ENCODE results near the gene FUT4. TPM values are rescaled to one million over a fixed set of nuclear protein-coding genes. Genes with fewer than 3 reads are reported as not detected.

Gene FUT4
- total RNA-seq, 4 donors from 2014 or later = 0.92 to 1.9 (median 1.5) TPM

- H3K27ac ChIP-seq = no peak overlapping the region
- no peak for DNase-seq
- no peaks in the 10 kb centered on the region for H3K9me3 ChIP-seq
- in situ Hi-C loops (cut with MboI; ENCODE audit: low sequenced_read_pairs in 4 of 4) = loop anchor here in 2 of 4 donors (5.0 to 25.0 kb wide), 2 partner anchors 78 to 632 kb away; no protein-coding TSS in a partner anchor
- intact Hi-C loops (cut with DNase I; ENCODE audit: low total_unique reads) = loop anchor here (1.0 to 2.0 kb wide), 2 partner anchors 43 to 84 kb away; no protein-coding TSS in a partner anchor
- ATAC-seq = no peak
- no peaks in the 10 kb centered on the region for H3K27me3 ChIP-seq
- TF ChIP-seq, protein P1, sequence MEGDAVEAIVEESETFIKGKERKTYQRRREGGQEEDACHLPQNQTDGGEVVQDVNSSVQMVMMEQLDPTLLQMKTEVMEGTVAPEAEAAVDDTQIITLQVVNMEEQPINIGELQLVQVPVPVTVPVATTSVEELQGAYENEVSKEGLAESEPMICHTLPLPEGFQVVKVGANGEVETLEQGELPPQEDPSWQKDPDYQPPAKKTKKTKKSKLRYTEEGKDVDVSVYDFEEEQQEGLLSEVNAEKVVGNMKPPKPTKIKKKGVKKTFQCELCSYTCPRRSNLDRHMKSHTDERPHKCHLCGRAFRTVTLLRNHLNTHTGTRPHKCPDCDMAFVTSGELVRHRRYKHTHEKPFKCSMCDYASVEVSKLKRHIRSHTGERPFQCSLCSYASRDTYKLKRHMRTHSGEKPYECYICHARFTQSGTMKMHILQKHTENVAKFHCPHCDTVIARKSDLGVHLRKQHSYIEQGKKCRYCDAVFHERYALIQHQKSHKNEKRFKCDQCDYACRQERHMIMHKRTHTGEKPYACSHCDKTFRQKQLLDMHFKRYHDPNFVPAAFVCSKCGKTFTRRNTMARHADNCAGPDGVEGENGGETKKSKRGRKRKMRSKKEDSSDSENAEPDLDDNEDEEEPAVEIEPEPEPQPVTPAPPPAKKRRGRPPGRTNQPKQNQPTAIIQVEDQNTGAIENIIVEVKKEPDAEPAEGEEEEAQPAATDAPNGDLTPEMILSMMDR (IDR thresholded peaks at IDR 0.05 in 4 of 5, conservative IDR thresholded peaks at IDR 0.05 in 1 of 5) = peak; percentile 31 to 75 (median 41)
- TF ChIP-seq POLR2A (IDR thresholded peaks at IDR 0.05) = no peak
- no peak overlapping the region for H3K4me3 ChIP-seq
- no peaks in the 10 kb centered on the region for H3K36me3 ChIP-seq
- no peaks in the 10 kb centered on the region for H3K4me1 ChIP-seq
These were observed 24.1 kb upstream of the FUT4 start for GRCh38 chr11:94519478-94520084.

GRCh38 chr11:94521684-94522083 lies 22.0 kb upstream of the FUT4 start:
- TF ChIP-seq, protein P1 (IDR thresholded peaks at IDR 0.05 in 4 of 5, conservative IDR thresholded peaks at IDR 0.05 in 1 of 5) = peak in 1 of 5 experiments; percentile 13
- no peak for TF ChIP-seq POLR2A (IDR thresholded peaks at IDR 0.05)
- Histone ChIP-seq H3K4me1 (no peaks in the 10 kb centered on the region), H3K9me3 (no peaks in the 10 kb centered on the region), H3K4me3 (no peak overlapping the region), H3K36me3 (no peaks in the 10 kb centered on the region), H3K27ac (no peak overlapping the region), H3K27me3 (no peaks in the 10 kb centered on the region)
- no peak for DNase-seq
- ATAC-seq = no peak
- in situ Hi-C loops (cut with MboI; ENCODE audit: low sequenced_read_pairs in 4 of 4) (loop anchor here in 1 of 4 donors (25.0 kb wide), 1 partner anchor 634 kb away; no protein-coding TSS in a partner anchor), intact Hi-C loops (cut with DNase I; ENCODE audit: low total_unique reads) (no loop called here)

- intact Hi-C loops (cut with DNase I; ENCODE audit: low total_unique reads) (no loop called here), in situ Hi-C loops (cut with MboI; ENCODE audit: low sequenced_read_pairs in 4 of 4) (loop anchor here in 1 of 4 donors (25.0 kb wide), 1 partner anchor 637 kb away; no protein-coding TSS in a partner anchor)
- no peaks in the 10 kb centered on the region for H3K4me1 ChIP-seq
These were observed 19.4 kb upstream of the FUT4 start for GRCh38 chr11:94524341-94524740.

DNA sequence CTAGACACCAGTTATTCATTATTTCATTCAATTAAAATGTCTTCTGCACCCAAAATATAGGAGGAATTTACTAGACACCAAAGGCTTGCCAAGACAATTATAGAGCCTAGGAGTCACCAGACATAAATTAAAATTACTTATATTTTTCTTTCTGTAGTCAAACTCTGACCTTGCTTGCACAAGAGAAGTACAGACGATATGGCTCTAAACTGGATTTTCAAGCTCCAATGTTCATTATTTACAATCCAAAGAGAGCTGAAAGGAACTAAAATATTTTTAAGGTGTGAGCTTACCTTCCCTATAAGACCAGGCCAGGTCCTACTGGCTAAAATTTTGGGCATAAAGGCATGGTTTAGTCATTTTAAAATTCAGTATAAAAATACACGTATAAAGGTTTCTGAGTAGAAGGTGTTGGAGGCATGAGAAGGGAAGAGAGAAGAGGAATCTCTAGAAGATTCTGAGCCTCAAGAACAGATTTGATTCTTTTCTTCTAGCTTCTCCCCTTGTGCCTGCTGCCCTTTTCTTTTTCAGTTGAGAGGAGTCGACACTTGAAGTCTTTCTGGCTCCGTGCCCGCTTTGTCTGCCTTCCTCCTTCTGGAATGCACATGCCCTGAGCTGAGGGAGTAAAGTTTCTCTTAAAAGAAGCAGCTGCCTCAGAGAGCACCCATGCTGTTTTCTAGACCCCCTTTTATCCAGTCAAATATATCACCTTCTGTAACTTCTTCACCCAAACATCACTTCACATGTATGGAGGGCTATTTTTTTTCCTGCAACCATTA lies 18.0 kb upstream of the FUT4 start:
- TF ChIP-seq, protein P1 (IDR thresholded peaks at IDR 0.05 in 4 of 5, conservative IDR thresholded peaks at IDR 0.05 in 1 of 5) = no peak
- no peak for TF ChIP-seq POLR2A (IDR thresholded peaks at IDR 0.05)
- Histone ChIP-seq H3K9me3 (no peaks in the 10 kb centered on the region), H3K4me3 (no peak overlapping the region), H3K36me3 (no peaks in the 10 kb centered on the region), H3K27ac (no peak overlapping the region), H3K4me1 (no peaks in the 10 kb centered on the region), H3K27me3 (no peaks in the 10 kb centered on the region)
- ATAC-seq (no peak), DNase-seq (peak in 1 of 2 donors; percentile 29)
- in situ Hi-C loops (cut with MboI; ENCODE audit: low sequenced_read_pairs in 4 of 4) = no loop called here
- intact Hi-C loops (cut with DNase I; ENCODE audit: low total_unique reads) = no loop called here

More at GRCh38 chr11:94524341-94524740, 19.4 kb upstream of the FUT4 start:
- no peaks in the 10 kb centered on the region for H3K36me3 ChIP-seq
- TF ChIP-seq, protein P1 (IDR thresholded peaks at IDR 0.05 in 4 of 5, conservative IDR thresholded peaks at IDR 0.05 in 1 of 5) = no peak
- TF ChIP-seq POLR2A (IDR thresholded peaks at IDR 0.05) = no peak
- no peak overlapping the region for H3K4me3 ChIP-seq
- ATAC-seq = no peak
- no peak for DNase-seq
- no peaks in the 10 kb centered on the region for H3K27me3 ChIP-seq
- no peak overlapping the region for H3K27ac ChIP-seq
- H3K9me3 ChIP-seq = no peaks in the 10 kb centered on the region

Measured in gastrocnemius medialis (tissue), 4 donors.